SK-N-MC (cell line): Measurements from ENCODE around the gene CFAP251.
"Not testable (repeated sequence)": the region's sequence is repeated elsewhere in the genome, so short reads cannot be mapped to it uniquely, and the experiment has no call there.

Source experiments
- DNase-seq: peaks from one replicate; pipeline ENCODE4 v3.0.0-alpha.2; 2011; ENCODE audit warnings: low read depth, low spot score
- H3K27ac ChIP-seq: fragments of 200-600 bp; sonication (generic); 2 replicates; pipeline ENCODE4 v1.5.1; 2016; ENCODE audit warnings: mixed run types
- H3K36me3 ChIP-seq: fragments of 200-600 bp; sonication (generic); 2 replicates; pipeline ENCODE4 v1.6.1; 2017; ENCODE audit warnings: antibody characterized with exemption, low read length, mixed read lengths; ENCODE audit not compliant: insufficient read depth
- H3K4me3 ChIP-seq: fragments of 200-600 bp; sonication (generic); 2 replicates; pipeline ENCODE4 v1.5.1; 2016
- H3K9ac ChIP-seq: fragments of 200-600 bp; sonication (generic); 2 replicates; pipeline ENCODE4 v1.8.0; 2017; ENCODE audit warnings: mixed run types, mixed read lengths; ENCODE audit not compliant: insufficient read length
- H3K9me3 ChIP-seq: fragments of 200-600 bp; sonication (generic); 2 replicates; pipeline ENCODE4 v1.6.1; 2017; ENCODE audit warnings: low read depth, mild to moderate bottlenecking, antibody characterized with exemption, low read length, moderate library complexity, mixed read lengths
- EZH2 ChIP-seq: fragments of 200-600 bp; sonication (generic); IDR thresholded peaks from one replicate; pipeline ENCODE4 v1.6.1; 2017; ENCODE audit warnings: antibody characterized with exemption
- FOXP2 ChIP-seq: optimal IDR thresholded peaks from 2 replicates; pipeline ENCODE3; 2011; ENCODE audit warnings: mild to moderate bottlenecking, moderate library complexity; ENCODE audit not compliant: insufficient read depth; ENCODE audit errors: extremely low read length, control extremely low read depth
- POLR2AphosphoS5 ChIP-seq: IDR thresholded peaks from 2 replicates; pipeline ENCODE4 v1.6.1; 2012; ENCODE audit warnings: mild to moderate bottlenecking, low read depth, low read length, borderline replicate concordance

The CFAP251 gene

DNA sequence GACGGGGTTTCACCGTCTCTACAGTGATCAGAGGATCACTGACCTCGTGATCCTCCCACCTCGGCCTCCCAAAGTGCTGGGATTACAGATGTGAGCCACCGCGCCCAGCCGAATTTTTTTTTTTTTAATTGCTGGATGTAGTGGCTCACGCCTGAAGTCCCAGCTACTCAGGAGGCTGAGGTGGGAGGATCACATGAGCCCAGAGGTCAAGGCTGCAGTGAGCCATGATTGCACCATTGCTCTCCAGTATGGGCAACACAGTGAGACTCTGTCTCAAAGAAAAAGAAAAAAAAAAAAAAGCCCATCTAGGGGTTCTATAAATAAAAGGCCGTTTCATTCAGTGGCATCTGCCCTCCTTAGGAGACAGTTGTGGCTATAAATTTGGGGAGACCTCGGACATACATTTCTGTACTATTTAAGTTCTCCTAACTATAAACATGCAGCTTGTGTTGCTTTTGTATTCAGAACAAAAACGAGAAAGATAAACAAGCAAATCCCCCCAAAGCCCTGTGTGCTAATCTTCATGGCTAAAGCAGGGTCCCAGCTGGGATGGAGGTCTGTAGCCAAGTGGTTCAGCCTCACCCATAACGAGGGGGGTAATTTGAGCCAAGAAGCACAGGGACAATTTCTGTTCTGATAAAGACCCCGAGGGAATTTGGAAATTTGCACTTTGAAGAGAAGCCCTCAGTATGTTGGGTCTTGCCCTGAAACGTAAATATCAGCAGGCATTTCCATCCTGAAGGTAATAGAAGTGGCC lies 68.3 kb downstream of the CFAP251 start:
- Histone ChIP-seq H3K9me3 (no peaks in the 10 kb centered on the region), H3K4me3 (no peak overlapping the region), H3K9ac (no peak overlapping the region), H3K27ac (no peak overlapping the region), H3K36me3 (no peaks in the 10 kb centered on the region)
- DNase-seq: no peak
- no peak for TF ChIP-seq EZH2
- TF ChIP-seq FOXP2: no peak
- no peak for TF ChIP-seq POLR2AphosphoS5

GRCh38 chr12:121988519-121988918 lies 70.1 kb downstream of the CFAP251 start:
- not testable (repeated sequence) for H3K4me3 ChIP-seq, H3K27ac ChIP-seq, H3K9ac ChIP-seq, H3K9me3 ChIP-seq, H3K36me3 ChIP-seq, DNase-seq

DNA sequence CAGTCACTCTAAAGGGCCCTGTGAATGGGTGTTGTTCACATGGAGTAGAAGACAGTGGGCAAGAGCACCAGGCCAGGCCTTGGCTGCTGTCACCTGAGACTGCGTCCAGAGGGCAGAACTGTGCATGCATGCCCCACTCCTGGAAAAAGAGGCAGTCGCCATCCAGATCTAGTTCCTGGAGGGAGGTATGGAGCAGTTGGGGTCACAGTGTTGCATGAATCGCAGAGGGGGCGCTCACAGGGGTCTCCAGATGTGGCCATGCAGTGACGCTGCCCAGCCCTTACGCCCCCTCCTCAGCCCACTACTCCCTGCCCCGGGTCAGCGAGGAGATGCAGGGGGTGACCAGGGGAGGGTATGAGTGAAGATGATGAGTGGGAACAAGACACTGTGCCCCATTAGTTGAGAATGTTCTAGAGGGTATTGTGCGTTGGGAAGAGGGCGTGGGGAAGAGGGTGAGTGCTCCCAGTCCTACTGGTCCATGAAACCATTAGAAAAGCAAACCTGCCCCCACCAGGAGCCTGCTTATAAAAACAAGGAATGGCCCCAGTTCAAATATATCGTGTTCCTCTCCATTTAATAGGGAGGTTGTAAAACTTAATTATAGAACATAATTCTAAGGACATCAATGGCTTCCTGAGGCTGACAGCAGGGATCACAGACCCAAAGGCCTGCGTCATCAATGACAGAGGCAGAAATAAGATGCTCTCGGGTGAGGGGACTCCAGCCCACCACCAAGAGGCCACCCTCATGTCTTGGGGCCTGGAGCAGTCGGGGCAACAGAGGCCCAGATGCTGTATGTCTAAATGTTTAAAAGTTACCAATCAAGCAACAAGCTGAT lies 71.1 kb downstream of the CFAP251 start:
- no peak overlapping the region for H3K9ac ChIP-seq
- no peak overlapping the region for H3K4me3 ChIP-seq
- H3K27ac ChIP-seq: no peak overlapping the region
- no peak for TF ChIP-seq FOXP2
- no peak for TF ChIP-seq POLR2AphosphoS5
- TF ChIP-seq EZH2: no peak
- no peak for DNase-seq
- no peaks in the 10 kb centered on the region for H3K9me3 ChIP-seq
- H3K36me3 ChIP-seq: no peaks in the 10 kb centered on the region

- TF ChIP-seq FOXP2 (no peak), EZH2 (no peak), POLR2AphosphoS5 (no peak)
- Histone ChIP-seq H3K36me3 (no peaks in the 10 kb centered on the region), H3K4me3 (no peak overlapping the region), H3K9ac (no peak overlapping the region), H3K9me3 (no peaks in the 10 kb centered on the region), H3K27ac (no peak overlapping the region)
- DNase-seq: no peak
Observed at GRCh38 chr12:121990114-121990647, 71.8 kb downstream of the CFAP251 start.

DNA sequence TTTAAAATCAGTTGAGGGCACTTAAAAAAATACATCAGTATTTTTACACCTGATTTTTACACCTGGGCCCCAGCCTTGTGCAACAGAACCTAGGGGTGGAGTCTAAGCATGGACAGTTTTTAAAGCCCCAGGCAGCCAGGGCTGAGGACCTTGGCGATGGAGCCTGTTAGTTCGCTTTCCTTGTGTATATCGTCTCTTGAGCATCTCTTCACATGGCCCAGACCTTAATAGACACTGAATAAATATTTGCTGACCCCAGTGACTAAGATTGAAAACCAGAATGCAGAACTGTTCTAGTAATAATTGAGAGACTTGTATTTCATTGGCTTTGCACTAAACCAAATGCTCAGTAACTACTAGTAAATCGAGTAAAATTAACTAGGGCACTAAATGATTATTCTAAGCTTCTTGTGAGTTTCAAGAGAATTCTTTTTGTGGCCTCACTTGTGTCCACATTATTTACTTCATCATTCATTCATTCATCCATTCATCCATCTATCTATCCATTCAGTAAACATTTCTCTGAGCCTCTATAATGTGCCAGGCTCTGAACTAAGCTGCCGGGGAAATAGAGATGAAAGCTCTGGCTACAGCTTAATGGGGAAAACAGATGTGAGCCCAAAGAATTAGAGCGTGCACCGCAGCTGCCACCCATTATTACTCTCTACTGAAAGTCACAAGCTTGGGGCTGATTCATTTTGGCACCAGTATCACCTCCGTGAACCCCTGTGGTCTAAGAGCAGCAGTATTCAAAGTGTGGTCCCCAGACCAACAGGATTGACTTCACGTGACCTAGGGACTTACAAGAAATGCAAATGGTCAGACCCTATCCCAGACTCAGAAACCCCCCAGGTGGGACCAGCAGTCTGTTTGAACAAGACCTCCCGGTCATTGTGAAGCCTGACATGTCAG lies 72.6 kb downstream of the CFAP251 start:
- no peak for DNase-seq
- no peak overlapping the region for H3K4me3 ChIP-seq
- H3K36me3 ChIP-seq: no peaks in the 10 kb centered on the region
- H3K9me3 ChIP-seq: no peaks in the 10 kb centered on the region
- no peak overlapping the region for H3K27ac ChIP-seq
- TF ChIP-seq FOXP2 (no peak), POLR2AphosphoS5 (no peak), EZH2 (no peak)
- no peak overlapping the region for H3K9ac ChIP-seq

DNA sequence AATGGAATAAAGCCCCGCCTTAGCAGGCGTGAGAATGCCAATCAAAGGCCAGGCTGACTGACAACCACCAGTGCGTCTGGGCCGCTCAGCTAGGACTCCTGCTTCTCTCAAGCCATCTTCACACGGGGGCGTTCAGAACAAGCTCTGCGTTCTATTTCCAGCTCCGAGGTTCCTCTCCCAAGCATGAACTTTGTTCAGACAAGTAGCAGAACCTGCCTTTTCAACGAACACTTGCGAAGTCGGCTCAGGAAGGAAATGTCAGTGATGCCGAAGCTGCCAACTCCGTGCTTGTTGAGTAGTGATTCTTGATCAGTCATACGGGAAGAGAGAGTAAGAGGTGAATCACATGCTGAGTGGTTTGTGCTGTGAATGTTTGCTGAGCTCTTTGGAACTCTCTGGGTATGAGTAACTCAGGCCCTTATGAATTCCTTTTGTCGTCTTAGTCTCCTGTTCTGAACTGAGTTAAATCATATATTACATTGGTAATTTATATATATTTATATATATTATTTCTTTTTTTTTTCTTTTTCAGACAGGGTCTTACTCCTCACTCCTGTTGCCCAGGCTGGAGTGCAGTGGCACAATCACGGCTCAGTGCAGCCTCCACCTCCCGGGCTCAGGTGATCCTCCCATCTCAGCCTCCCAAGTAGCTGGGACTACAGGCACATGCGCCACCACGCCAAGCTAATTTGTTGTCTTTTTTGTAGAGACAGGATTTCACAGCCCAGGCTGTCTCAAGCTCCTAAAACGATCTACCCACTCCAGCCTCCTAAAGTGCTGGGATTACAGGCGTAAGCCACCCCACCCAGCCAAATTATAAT lies 73.9 kb downstream of the CFAP251 start:
- Histone ChIP-seq H3K4me3 (no peak overlapping the region), H3K27ac (no peak overlapping the region), H3K9me3 (no peaks in the 10 kb centered on the region), H3K9ac (no peak overlapping the region), H3K36me3 (no peaks in the 10 kb centered on the region)
- TF ChIP-seq EZH2: no peak
- DNase-seq: no peak

GRCh38 chr12:121996050-121996944 lies 77.9 kb downstream of the CFAP251 start:
- DNase-seq: no peak
- no peaks in the 10 kb centered on the region for H3K9me3 ChIP-seq
- H3K27ac ChIP-seq: no peak overlapping the region
- H3K36me3 ChIP-seq: no peaks in the 10 kb centered on the region
- no peak overlapping the region for H3K4me3 ChIP-seq
- H3K9ac ChIP-seq: no peak overlapping the region
- TF ChIP-seq FOXP2 (no peak), EZH2 (no peak), POLR2AphosphoS5 (no peak)
